Keratinocyte (primary cell): Measurements from ENCODE around the gene TGFBR1.

ENCODE experiments used
- CTCF ChIP-seq, 3 experiments: IDR thresholded peaks in 1 of 3; conservative IDR thresholded peaks in 1 of 3; optimal IDR thresholded peaks in 1 of 3; 2 replicates in 2 of 3; 3 replicates in 1 of 3; pipeline versions ENCODE3 to v1.5.1; 2011; ENCODE audit warnings: low read length in 3 of 3, mild to moderate bottlenecking in 3 of 3, moderate library complexity in 2 of 3, control low read depth in 1 of 3, inconsistent platforms in 1 of 3; ENCODE audit not compliant: insufficient read depth in 2 of 3; ENCODE audit errors: extremely low read depth in 1 of 3
- EZH2 ChIP-seq: IDR thresholded peaks from one replicate; pipeline ENCODE4 v1.6.1; 2012; ENCODE audit warnings: inconsistent platforms, mild to moderate bottlenecking, low read length, moderate library complexity

GRCh38 chr9:99180199-99180598, 75.3 kb downstream of the TGFBR1 start:
- TF ChIP-seq CTCF (optimal IDR thresholded peaks at IDR 0.05 in 1 of 3, IDR thresholded peaks at IDR 0.05 in 1 of 3, conservative IDR thresholded peaks at IDR 0.05 in 1 of 3; ENCODE audit: extremely low read depth in 1 of 3, insufficient read depth in 2 of 3, low read length in 3 of 3) (no peak), EZH2 (no peak)
